HepG2 (cell line): Measurements from ENCODE around the gene MAP2K6. TPM values are rescaled to one million over a fixed set of nuclear protein-coding genes. Genes with fewer than 3 reads are reported as not detected.

Experiments used
- ATAC-seq: fragments of 200-7000 bp; cut with Tn5 transposase; 3 replicates; pipeline ENCODE4 v1.9.1; 2020; ENCODE audit warnings: mild to moderate bottlenecking, moderate library complexity
- BruUV-seq: library from RNA; stranded (reverse); fragments of 400-500 nt; replicated peaks from 2 replicates; lab custom pipeline; 2021; lab: Mats Ljungman, UMichigan
- CTCF ChIA-PET: fragments of 300-600 bp; formaldehyde crosslinking; extraction: SDS; loops from one replicate; lab custom pipeline; 2021; ENCODE audit warnings: low total read pairs, inconsistent platforms, low intra/inter-chr PET ratio; lab: Yijun Ruan, JAX
- POLR2A ChIA-PET: fragments of 350-600 bp; sonication (Branson Sonifier 250); formaldehyde crosslinking; loops from one replicate; lab custom pipeline; 2020; ENCODE audit warnings: antibody characterized with exemption, inconsistent platforms; lab: Yijun Ruan, JAX
- DNase-seq: peaks from one replicate; pipeline ENCODE4 v3.0.0-alpha.2; 2015; ENCODE audit warnings: low spot score
- FAIRE-seq: peaks from 3 replicates; lab custom pipeline; 2011; peaks lifted over from hg19 to GRCh38; lab: Jason Lieb, UNC
- H2AFZ ChIP-seq: one replicate; pipeline ENCODE4 v1.6.1; 2011; ENCODE audit warnings: low read length, inconsistent platforms
- H3K27ac ChIP-seq: fragments of 300-600 bp; 3 replicates; pipeline ENCODE4 v1.8.0; 2011; ENCODE audit warnings: mixed run types, mild to moderate bottlenecking, mixed read lengths, low read length, inconsistent platforms; ENCODE audit not compliant: insufficient read depth; ENCODE audit errors: extremely low read length
- H3K27me3 ChIP-seq, 2 experiments: fragments of 200-600 bp in 1 of 2; 2 replicates in 1 of 2; 3 replicates in 1 of 2; pipeline versions ENCODE4 v1.6.0 to v1.8.0; 2011; ENCODE audit warnings: low read length in 2 of 2, mild to moderate bottlenecking in 2 of 2, moderate library complexity in 2 of 2, inconsistent platforms in 1 of 2; ENCODE audit not compliant: insufficient read depth in 2 of 2, control insufficient read depth in 1 of 2
- H3K36me3 ChIP-seq, 2 experiments: fragments of 200-600 bp in 1 of 2; replicated peaks in 1 of 2; 2 replicates in 1 of 2; 3 replicates in 1 of 2; pipeline versions ENCODE4 v1.5.1 to v1.8.0; 2011; ENCODE audit warnings: low read length in 2 of 2, inconsistent platforms in 1 of 2; ENCODE audit not compliant: insufficient read depth in 2 of 2, control insufficient read depth in 1 of 2
- H3K4me1 ChIP-seq: 2 replicates; pipeline ENCODE4 v1.5.1; 2012; ENCODE audit warnings: low read length, inconsistent platforms; ENCODE audit not compliant: insufficient read depth
- H3K4me2 ChIP-seq: 2 replicates; pipeline ENCODE4 v1.6.0; 2011; ENCODE audit warnings: low read depth, low read length, inconsistent platforms
- H3K4me3 ChIP-seq, 3 experiments: fragments of 200-600 bp in 1 of 3; sonication (generic), shearing (Covaris generic) in 1 of 3; replicated peaks in 1 of 3; 2 replicates each; pipeline ENCODE4 v1.5.1; 2011 to 2016; ENCODE audit warnings: low read length in 3 of 3, inconsistent platforms in 2 of 3, low read depth in 2 of 3, mild to moderate bottlenecking in 2 of 3, control low read depth in 1 of 3, mixed read lengths in 1 of 3; ENCODE audit not compliant: insufficient read depth in 1 of 3
- H3K79me2 ChIP-seq: one replicate; pipeline ENCODE4 v1.6.1; 2011; ENCODE audit warnings: low read length, inconsistent platforms; ENCODE audit not compliant: insufficient read depth
- H3K9ac ChIP-seq: 2 replicates; pipeline ENCODE4 v1.6.0; 2011; ENCODE audit warnings: mild to moderate bottlenecking, low read depth, low read length, inconsistent platforms; ENCODE audit not compliant: insufficient read depth
- H3K9me3 ChIP-seq: 2 replicates; pipeline ENCODE4 v1.5.1; 2012; ENCODE audit warnings: mild to moderate bottlenecking, low read length
- H4K20me1 ChIP-seq: 2 replicates; pipeline ENCODE4 v1.6.0; 2011; ENCODE audit warnings: inconsistent platforms, mild to moderate bottlenecking, low read length, moderate library complexity; ENCODE audit not compliant: insufficient read depth
- CENPT ChIP-seq: sonication (generic); formaldehyde crosslinking; IDR thresholded peaks from 2 replicates; pipeline ENCODE4 v1.8.0; 2022; ENCODE audit warnings: low read depth, mild to moderate bottlenecking, moderate library complexity, missing genetic modification reagents
- FOXK2 ChIP-seq: fragments of 450-650 bp; IDR thresholded peaks from 2 replicates; pipeline ENCODE4 v1.6.1; 2016
- GATAD2A ChIP-seq: IDR thresholded peaks from 2 replicates; pipeline ENCODE4 v1.6.1; 2016
- KLF16 ChIP-seq, 2 experiments: sonication (generic) in 1 of 2; formaldehyde crosslinking in 1 of 2; IDR thresholded peaks; 2 replicates each; pipeline versions ENCODE4 v1.6.1 to v1.8.0; 2016 to 2023; ENCODE audit warnings: missing genetic modification reagents in 2 of 2, missing compliant biosample characterization in 1 of 2
- REXO4 ChIP-seq: sonication (generic); formaldehyde crosslinking; IDR thresholded peaks from 2 replicates; pipeline ENCODE4 v1.8.0; 2022; ENCODE audit warnings: missing genetic modification reagents, mild to moderate bottlenecking, borderline replicate concordance
- ZMYM3 ChIP-seq: sonication (generic); formaldehyde crosslinking; IDR thresholded peaks from 2 replicates; pipeline ENCODE4 v1.5.1; 2020; ENCODE audit warnings: mild to moderate bottlenecking, missing genetic modification reagents
- ZNF282 ChIP-seq: fragments of 450-650 bp; IDR thresholded peaks from 2 replicates; pipeline ENCODE4 v1.6.1; 2018; ENCODE audit not compliant: partially characterized antibody
- ZNF337 ChIP-seq: sonication (generic); formaldehyde crosslinking; IDR thresholded peaks from 2 replicates; pipeline ENCODE4 v1.5.1; 2020; ENCODE audit warnings: missing genetic modification reagents, low read depth, mild to moderate bottlenecking, borderline replicate concordance
- WGBS: methylation state at CpG from one replicate; pipeline ENCODE4 v1.1.6; 2017; ENCODE audit warnings: low lambda C conversion rate; 5-methylcytosine and 5-hydroxymethylcytosine counted together
- in situ Hi-C: cut with HindIII; loops from 2 replicates; pipeline ENCODE4 v1.10.0; 2017; ENCODE audit warnings: low pct_unique_long_range_greater_than_20kb; ENCODE audit not compliant: extremely low pct_ligation_motif_present
- intact Hi-C: fragments of 100-400 bp; cut with micrococcal nuclease; formaldehyde crosslinking; loops from one replicate; pipeline ENCODE4 v1.10.0; 2022; ENCODE audit not compliant: unreplicated experiment
- polyA plus RNA-seq, 8 experiments: library from polyadenylated mRNA; depleted of rRNA in 3 of 8; stranded (reverse) in 7 of 8; unstranded in 1 of 8; fragments of >200 nt; fragmentation: Illumina TruSeq in 4 of 8; extraction: Trizol in 4 of 8; gene quantifications; 2 replicates each; pipeline versions ENCODE4 v1.2.1 to v1.2.3, GENCODE V29; 2011 to 2016; ENCODE audit warnings: low read depth in 4 of 8, missing spikeins in 1 of 8, mixed read lengths in 1 of 8; ENCODE audit not compliant: insufficient read depth in 1 of 8
- total RNA-seq, 5 experiments: library from RNA; depleted of rRNA; stranded (reverse); fragments of >200 nt; fragmentation: Illumina TruSeq; extraction: Trizol; gene quantifications; 2 replicates each; pipeline ENCODE4 v1.2.3, GENCODE V29; 2016; ENCODE audit warnings: low read depth in 1 of 5
- TF ChIP-seq, protein P1 (sequence below): sonication (generic); formaldehyde crosslinking; IDR thresholded peaks from 2 replicates; pipeline ENCODE4 v1.9.0; 2021; ENCODE audit warnings: missing genetic modification reagents, borderline replicate concordance
- TF ChIP-seq, protein P2 (sequence below): sonication (generic); formaldehyde crosslinking; IDR thresholded peaks from 2 replicates; pipeline ENCODE4 v1.4.0; 2020; ENCODE audit warnings: mild to moderate bottlenecking, missing genetic modification reagents
- TF ChIP-seq, protein P3 (sequence below): sonication (generic); formaldehyde crosslinking; IDR thresholded peaks from 2 replicates; pipeline ENCODE4 v1.5.1; 2020; ENCODE audit warnings: mild to moderate bottlenecking, missing genetic modification reagents
- TF ChIP-seq, protein P4 (sequence below): sonication (generic); formaldehyde crosslinking; IDR thresholded peaks from 2 replicates; pipeline ENCODE4 v1.5.0; 2020; ENCODE audit warnings: mild to moderate bottlenecking, missing genetic modification reagents, borderline replicate concordance

MAP2K6 gene
- total and polyA plus RNA-seq, 2 of the 13 experiments (the other 11 are each of a cell fraction or from before 2014, with no cell fraction given), result 5.1 to 33.6 TPM

DNA sequence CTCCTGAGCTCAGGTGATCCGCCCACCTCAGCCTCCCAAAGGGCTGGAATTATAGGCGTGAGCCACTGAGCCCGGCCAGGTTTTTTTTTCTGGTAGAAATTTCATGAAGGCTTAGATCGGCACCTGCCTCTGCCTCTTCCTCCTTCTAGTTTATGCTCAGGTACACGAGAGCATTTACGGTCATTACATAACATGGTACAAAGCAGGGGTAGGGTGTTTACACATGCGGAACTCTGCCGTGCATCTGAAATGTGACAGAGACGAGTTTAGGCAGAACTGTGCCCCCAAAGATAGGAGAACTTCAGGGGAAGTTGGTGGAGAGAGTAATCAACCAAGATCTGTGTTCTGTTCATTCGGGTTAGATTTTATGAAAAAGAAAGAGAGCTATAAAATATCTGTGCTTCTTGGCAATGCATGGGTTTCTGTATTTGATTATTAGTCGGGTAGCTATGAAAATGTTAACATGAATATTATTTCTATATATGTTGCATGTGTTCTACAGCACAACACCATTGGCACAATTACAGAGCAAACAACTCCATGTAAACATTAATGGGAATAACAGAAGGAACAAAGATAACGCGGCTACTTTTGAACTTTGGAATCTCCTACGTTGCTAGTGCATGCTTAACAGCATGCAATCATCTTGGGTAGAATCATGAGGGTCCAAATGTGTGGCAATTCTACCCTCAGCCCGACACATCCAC lies 23.5 kb upstream of the MAP2K6 start:
- no peaks in the 10 kb centered on the region for H3K27me3 ChIP-seq
- no peaks in the 10 kb centered on the region for H3K9me3 ChIP-seq
- DNase-seq (peak; percentile 62), ATAC-seq (peak; percentile 54), FAIRE-seq (peak; percentile 55)
- ChIA-PET CTCF (no interaction called here), POLR2A (interaction anchor here (1.4 to 1.7 kb wide), 2 partner anchors 24 to 64 kb away, joined by 3 to 7 read pairs; partner anchors contain the start of genes ABCA5 and MAP2K6)
- WGBS, result 5% methylated on average over 15 of the region's 15 CpGs
- peak overlapping the region; percentile 3 for H3K27ac ChIP-seq
- peak overlapping the region; percentile 42 to 56 (median 56) for H3K4me3 ChIP-seq
- no peaks in the 10 kb centered on the region for H3K36me3 ChIP-seq
- H3K79me2 ChIP-seq, result no peaks in the 10 kb centered on the region
- intact Hi-C loops (loop anchor here (5.0 kb wide), 2 partner anchors 111 to 619 kb away; no protein-coding TSS in a partner anchor), in situ Hi-C loops (no loop called here)
- peak overlapping the region; percentile 89 for H3K4me2 ChIP-seq
- BruUV-seq, result no TSS peak
- no peak overlapping the region; the same call in 1 of the 2 replicates for H3K9ac ChIP-seq
- H4K20me1 ChIP-seq, result no peaks in the 10 kb centered on the region
- H2AFZ ChIP-seq, result peak overlapping the region; percentile 79
- H3K4me1 ChIP-seq, result peaks cover 15% of the 10 kb centered on the region
- TF ChIP-seq ZNF282, result no peak
- TF ChIP-seq ZMYM3 (CRISPR knock-in tag), result no peak
- TF ChIP-seq KLF16 (CRISPR knock-in tag; IDR thresholded peaks at IDR 0.05), result peak in 1 of 2 experiments; percentile 11; a peak in 1 of 4 replicates
- TF ChIP-seq, protein P1, sequence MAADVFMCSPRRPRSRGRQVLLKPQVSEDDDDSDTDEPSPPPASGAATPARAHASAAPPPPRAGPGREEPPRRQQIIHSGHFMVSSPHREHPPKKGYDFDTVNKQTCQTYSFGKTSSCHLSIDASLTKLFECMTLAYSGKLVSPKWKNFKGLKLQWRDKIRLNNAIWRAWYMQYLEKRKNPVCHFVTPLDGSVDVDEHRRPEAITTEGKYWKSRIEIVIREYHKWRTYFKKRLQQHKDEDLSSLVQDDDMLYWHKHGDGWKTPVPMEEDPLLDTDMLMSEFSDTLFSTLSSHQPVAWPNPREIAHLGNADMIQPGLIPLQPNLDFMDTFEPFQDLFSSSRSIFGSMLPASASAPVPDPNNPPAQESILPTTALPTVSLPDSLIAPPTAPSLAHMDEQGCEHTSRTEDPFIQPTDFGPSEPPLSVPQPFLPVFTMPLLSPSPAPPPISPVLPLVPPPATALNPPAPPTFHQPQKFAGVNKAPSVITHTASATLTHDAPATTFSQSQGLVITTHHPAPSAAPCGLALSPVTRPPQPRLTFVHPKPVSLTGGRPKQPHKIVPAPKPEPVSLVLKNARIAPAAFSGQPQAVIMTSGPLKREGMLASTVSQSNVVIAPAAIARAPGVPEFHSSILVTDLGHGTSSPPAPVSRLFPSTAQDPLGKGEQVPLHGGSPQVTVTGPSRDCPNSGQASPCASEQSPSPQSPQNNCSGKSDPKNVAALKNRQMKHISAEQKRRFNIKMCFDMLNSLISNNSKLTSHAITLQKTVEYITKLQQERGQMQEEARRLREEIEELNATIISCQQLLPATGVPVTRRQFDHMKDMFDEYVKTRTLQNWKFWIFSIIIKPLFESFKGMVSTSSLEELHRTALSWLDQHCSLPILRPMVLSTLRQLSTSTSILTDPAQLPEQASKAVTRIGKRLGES (CRISPR knock-in tag), result no peak
- TF ChIP-seq, protein P2, sequence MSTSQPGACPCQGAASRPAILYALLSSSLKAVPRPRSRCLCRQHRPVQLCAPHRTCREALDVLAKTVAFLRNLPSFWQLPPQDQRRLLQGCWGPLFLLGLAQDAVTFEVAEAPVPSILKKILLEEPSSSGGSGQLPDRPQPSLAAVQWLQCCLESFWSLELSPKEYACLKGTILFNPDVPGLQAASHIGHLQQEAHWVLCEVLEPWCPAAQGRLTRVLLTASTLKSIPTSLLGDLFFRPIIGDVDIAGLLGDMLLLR (CRISPR knock-in tag), result no peak
- TF ChIP-seq REXO4, result no peak
- no peak for TF ChIP-seq ZNF337
- TF ChIP-seq, protein P3, sequence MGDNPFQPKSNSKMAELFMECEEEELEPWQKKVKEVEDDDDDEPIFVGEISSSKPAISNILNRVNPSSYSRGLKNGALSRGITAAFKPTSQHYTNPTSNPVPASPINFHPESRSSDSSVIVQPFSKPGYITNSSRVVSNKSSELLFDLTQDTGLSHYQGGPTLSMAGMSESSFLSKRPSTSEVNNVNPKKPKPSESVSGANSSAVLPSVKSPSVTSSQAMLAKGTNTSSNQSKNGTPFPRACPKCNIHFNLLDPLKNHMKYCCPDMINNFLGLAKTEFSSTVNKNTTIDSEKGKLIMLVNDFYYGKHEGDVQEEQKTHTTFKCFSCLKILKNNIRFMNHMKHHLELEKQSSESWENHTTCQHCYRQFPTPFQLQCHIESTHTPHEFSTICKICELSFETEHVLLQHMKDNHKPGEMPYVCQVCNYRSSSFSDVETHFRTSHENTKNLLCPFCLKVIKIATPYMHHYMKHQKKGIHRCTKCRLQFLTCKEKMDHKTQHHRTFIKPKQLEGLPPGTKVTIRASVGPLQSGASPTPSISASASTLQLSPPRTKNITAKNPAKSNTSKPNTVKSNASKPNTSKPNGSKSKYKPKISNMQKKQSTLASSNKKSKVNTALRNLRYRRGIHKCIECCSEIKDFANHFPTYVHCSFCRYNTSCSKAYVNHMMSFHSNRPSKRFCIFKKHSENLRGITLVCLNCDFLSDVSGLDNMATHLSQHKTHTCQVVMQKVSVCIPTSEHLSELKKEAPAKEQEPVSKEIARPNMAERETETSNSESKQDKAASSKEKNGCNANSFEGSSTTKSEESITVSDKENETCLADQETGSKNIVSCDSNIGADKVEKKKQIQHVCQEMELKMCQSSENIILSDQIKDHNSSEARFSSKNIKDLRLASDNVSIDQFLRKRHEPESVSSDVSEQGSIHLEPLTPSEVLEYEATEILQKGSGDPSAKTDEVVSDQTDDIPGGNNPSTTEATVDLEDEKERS, result no peak
- TF ChIP-seq FOXK2, result no peak
- TF ChIP-seq GATAD2A, result peak; percentile 57; the same call in 1 of the 2 replicates
- no peak for TF ChIP-seq CENPT
- TF ChIP-seq, protein P4, sequence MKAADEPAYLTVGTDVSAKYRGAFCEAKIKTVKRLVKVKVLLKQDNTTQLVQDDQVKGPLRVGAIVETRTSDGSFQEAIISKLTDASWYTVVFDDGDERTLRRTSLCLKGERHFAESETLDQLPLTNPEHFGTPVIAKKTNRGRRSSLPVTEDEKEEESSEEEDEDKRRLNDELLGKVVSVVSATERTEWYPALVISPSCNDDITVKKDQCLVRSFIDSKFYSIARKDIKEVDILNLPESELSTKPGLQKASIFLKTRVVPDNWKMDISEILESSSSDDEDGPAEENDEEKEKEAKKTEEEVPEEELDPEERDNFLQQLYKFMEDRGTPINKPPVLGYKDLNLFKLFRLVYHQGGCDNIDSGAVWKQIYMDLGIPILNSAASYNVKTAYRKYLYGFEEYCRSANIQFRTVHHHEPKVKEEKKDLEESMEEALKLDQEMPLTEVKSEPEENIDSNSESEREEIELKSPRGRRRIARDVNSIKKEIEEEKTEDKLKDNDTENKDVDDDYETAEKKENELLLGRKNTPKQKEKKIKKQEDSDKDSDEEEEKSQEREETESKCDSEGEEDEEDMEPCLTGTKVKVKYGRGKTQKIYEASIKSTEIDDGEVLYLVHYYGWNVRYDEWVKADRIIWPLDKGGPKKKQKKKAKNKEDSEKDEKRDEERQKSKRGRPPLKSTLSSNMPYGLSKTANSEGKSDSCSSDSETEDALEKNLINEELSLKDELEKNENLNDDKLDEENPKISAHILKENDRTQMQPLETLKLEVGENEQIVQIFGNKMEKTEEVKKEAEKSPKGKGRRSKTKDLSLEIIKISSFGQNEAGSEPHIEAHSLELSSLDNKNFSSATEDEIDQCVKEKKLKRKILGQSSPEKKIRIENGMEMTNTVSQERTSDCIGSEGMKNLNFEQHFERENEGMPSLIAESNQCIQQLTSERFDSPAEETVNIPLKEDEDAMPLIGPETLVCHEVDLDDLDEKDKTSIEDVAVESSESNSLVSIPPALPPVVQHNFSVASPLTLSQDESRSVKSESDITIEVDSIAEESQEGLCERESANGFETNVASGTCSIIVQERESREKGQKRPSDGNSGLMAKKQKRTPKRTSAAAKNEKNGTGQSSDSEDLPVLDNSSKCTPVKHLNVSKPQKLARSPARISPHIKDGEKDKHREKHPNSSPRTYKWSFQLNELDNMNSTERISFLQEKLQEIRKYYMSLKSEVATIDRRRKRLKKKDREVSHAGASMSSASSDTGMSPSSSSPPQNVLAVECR (CRISPR knock-in tag), result peak; percentile 34; the same call in 1 of the 2 replicates
